GM12892 (cell line): ENCODE measurements around the gene TOMM40.
"Not testable (repeated sequence)": the region's sequence is repeated elsewhere in the genome, so short reads cannot be mapped to it uniquely, and the experiment has no call there.

Source experiments
- DNase-seq: peaks from one replicate; pipeline ENCODE4 v3.0.0; 2011; ENCODE audit not compliant: insufficient read length
- FAIRE-seq: peaks from 2 replicates; lab custom pipeline; 2011; peaks lifted over from hg19 to GRCh38; lab: Jason Lieb, UNC
- POLR2A ChIP-seq: IDR thresholded peaks from 2 replicates; pipeline ENCODE4 v1.6.1; 2011; ENCODE audit warnings: low read depth, low read length, control low read depth
- POLR2AphosphoS5 ChIP-seq: IDR thresholded peaks from 2 replicates; pipeline ENCODE4 v1.6.1; 2011; ENCODE audit warnings: low read depth, low read length, control low read depth
- TAF1 ChIP-seq: IDR thresholded peaks from 2 replicates; pipeline ENCODE4 v1.6.1; 2011; ENCODE audit warnings: low read depth, mild to moderate bottlenecking, control low read depth, low read length, borderline replicate concordance

TOMM40 gene

GRCh38 chr19:44875666-44876451 is 15.2 kb upstream of the TOMM40 start:
- DNase-seq = no peak
- FAIRE-seq = no peak
- no peak for TF ChIP-seq POLR2AphosphoS5
- no peak for TF ChIP-seq POLR2A
- no peak for TF ChIP-seq TAF1

GRCh38 chr19:44876930-44877535 is 14.0 kb upstream of the TOMM40 start:
- FAIRE-seq (no peak), DNase-seq (no peak)
- TF ChIP-seq POLR2A (no peak), POLR2AphosphoS5 (no peak), TAF1 (no peak)

- DNase-seq (no peak), FAIRE-seq (no peak)
- TF ChIP-seq TAF1 (no peak), POLR2AphosphoS5 (no peak), POLR2A (no peak)
Measured at GRCh38 chr19:44878120-44878865, 12.8 kb upstream of the TOMM40 start.

- TF ChIP-seq TAF1 (no peak), POLR2A (no peak), POLR2AphosphoS5 (no peak)
- FAIRE-seq = no peak
- DNase-seq = no peak
Measured at GRCh38 chr19:44879309-44880065, 11.6 kb upstream of the TOMM40 start.

- DNase-seq = no peak
- no peak for FAIRE-seq
- TF ChIP-seq TAF1 (no peak), POLR2AphosphoS5 (no peak), POLR2A (no peak)
Measured at GRCh38 chr19:44882063-44882462, 9.0 kb upstream of the TOMM40 start.

GRCh38 chr19:44882619-44883397 is 8.2 kb upstream of the TOMM40 start:
- DNase-seq, FAIRE-seq: not testable (repeated sequence)

GRCh38 chr19:44883922-44884321 is 7.1 kb upstream of the TOMM40 start:
- TF ChIP-seq POLR2AphosphoS5 (no peak), POLR2A (no peak), TAF1 (no peak)
- DNase-seq (no peak), FAIRE-seq (no peak)

GRCh38 chr19:44884566-44884965 is 6.5 kb upstream of the TOMM40 start:
- DNase-seq (no peak), FAIRE-seq (no peak)
- TF ChIP-seq POLR2A (no peak), POLR2AphosphoS5 (no peak), TAF1 (no peak)

GRCh38 chr19:44886141-44886540 is 4.9 kb upstream of the TOMM40 start:
- TF ChIP-seq TAF1 (no peak), POLR2AphosphoS5 (no peak)
- no peak for DNase-seq
- no peak for FAIRE-seq

- TF ChIP-seq TAF1 (no peak), POLR2A (no peak), POLR2AphosphoS5 (no peak)
- FAIRE-seq (no peak), DNase-seq (no peak)
Measured at GRCh38 chr19:44887648-44888047, 3.4 kb upstream of the TOMM40 start.

- not testable (repeated sequence) for FAIRE-seq, DNase-seq
Measured at GRCh38 chr19:44888335-44888734, 2.7 kb upstream of the TOMM40 start.
